Tibial nerve (tissue), 4 donors: Measurements from ENCODE around the gene HS6ST1. TPM values are rescaled to one million over a fixed set of nuclear protein-coding genes. Genes with fewer than 3 reads are reported as not detected.

Source experiments
- DNase-seq, 2 donors: peaks; one replicate each; pipeline ENCODE4 v3.0.0-alpha.2; 2019; ENCODE audit warnings: low spot score in 2 of 2
- H3K27ac ChIP-seq, 4 donors: fragments of 200-600 bp; sonication (generic) in 3 of 4; one replicate each; pipeline ENCODE4 v1.5.1; 2017 to 2019; ENCODE audit warnings: mild to moderate bottlenecking in 1 of 4
- H3K27me3 ChIP-seq, 2 donors: fragments of 200-600 bp; sonication (generic) in 1 of 2; one replicate each; pipeline versions ENCODE4 v1.5.1 to v1.6.0; 2017 to 2019
- H3K36me3 ChIP-seq, 3 donors: fragments of 200-600 bp; sonication (generic); one replicate each; pipeline ENCODE4 v1.5.1; 2018 to 2019
- H3K4me1 ChIP-seq, 4 donors: fragments of 200-600 bp; sonication (generic) in 3 of 4; one replicate each; pipeline ENCODE4 v1.5.1; 2017 to 2019
- H3K4me3 ChIP-seq, 4 donors: fragments of 200-600 bp; sonication (generic) in 3 of 4; one replicate each; pipeline ENCODE4 v1.5.1; 2017 to 2019; ENCODE audit warnings: mild to moderate bottlenecking in 1 of 4, moderate library complexity in 1 of 4
- H3K9me3 ChIP-seq, 4 donors: fragments of 200-600 bp; sonication (generic) in 3 of 4; one replicate each; pipeline ENCODE4 v1.5.1; 2017 to 2019
- EP300 ChIP-seq, 2 donors: sonication (generic); formaldehyde crosslinking; IDR thresholded peaks; one replicate each; pipeline ENCODE4 v1.6.1; 2017; ENCODE audit warnings: antibody characterized with exemption in 2 of 2, mild to moderate bottlenecking in 1 of 2
- POLR2A ChIP-seq, 2 donors: fragments of 450-650 bp; IDR thresholded peaks; one replicate each; pipeline ENCODE4 v1.6.1; 2017; ENCODE audit warnings: antibody characterized with exemption in 2 of 2, mild to moderate bottlenecking in 2 of 2, moderate library complexity in 2 of 2
- WGBS, 2 donors: methylation state at CpG; one replicate each; pipeline ENCODE4 v1.1.5; 2018; 5-methylcytosine and 5-hydroxymethylcytosine counted together
- total RNA-seq, 4 donors: library from RNA; depleted of rRNA; stranded (reverse); fragments of >200 nt; gene quantifications; one replicate each; pipeline ENCODE4 v1.1.0, GENCODE V29; 2016
- TF ChIP-seq, protein P1 (sequence below), 5 experiments: fragments of 200-600 bp in 3 of 5; fragments of 450-650 bp in 2 of 5; sonication (generic) in 3 of 5; IDR thresholded peaks; one replicate each; pipeline ENCODE4 v1.5.1; 2016 to 2019; ENCODE audit warnings: antibody characterized with exemption in 5 of 5, mild to moderate bottlenecking in 3 of 5, moderate library complexity in 2 of 5

HS6ST1 gene
- total RNA-seq, 4 donors from 2014 or later: 21.6 to 51.6 (median 39.3) TPM

GRCh38 chr2:128360711-128361110 is 42.0 kb upstream of the HS6ST1 start:
- DNase-seq: no peak
- Histone ChIP-seq H3K27me3 (no peaks in the 10 kb centered on the region), H3K4me1 (peaks cover 0 to 16% (median 7%) of the 10 kb centered on the region in 4 donors), H3K9me3 (no peaks in the 10 kb centered on the region), H3K4me3 (no peak overlapping the region), H3K27ac (no peak overlapping the region), H3K36me3 (no peaks in the 10 kb centered on the region)
- 93 to 98% methylated on average over 8 of the region's 8 CpGs for WGBS, 2 donors
- TF ChIP-seq EP300 (IDR thresholded peaks at IDR 0.05): no peak
- TF ChIP-seq, protein P1, sequence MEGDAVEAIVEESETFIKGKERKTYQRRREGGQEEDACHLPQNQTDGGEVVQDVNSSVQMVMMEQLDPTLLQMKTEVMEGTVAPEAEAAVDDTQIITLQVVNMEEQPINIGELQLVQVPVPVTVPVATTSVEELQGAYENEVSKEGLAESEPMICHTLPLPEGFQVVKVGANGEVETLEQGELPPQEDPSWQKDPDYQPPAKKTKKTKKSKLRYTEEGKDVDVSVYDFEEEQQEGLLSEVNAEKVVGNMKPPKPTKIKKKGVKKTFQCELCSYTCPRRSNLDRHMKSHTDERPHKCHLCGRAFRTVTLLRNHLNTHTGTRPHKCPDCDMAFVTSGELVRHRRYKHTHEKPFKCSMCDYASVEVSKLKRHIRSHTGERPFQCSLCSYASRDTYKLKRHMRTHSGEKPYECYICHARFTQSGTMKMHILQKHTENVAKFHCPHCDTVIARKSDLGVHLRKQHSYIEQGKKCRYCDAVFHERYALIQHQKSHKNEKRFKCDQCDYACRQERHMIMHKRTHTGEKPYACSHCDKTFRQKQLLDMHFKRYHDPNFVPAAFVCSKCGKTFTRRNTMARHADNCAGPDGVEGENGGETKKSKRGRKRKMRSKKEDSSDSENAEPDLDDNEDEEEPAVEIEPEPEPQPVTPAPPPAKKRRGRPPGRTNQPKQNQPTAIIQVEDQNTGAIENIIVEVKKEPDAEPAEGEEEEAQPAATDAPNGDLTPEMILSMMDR (IDR thresholded peaks at IDR 0.05): no peak
- TF ChIP-seq POLR2A (IDR thresholded peaks at IDR 0.05): no peak

DNA sequence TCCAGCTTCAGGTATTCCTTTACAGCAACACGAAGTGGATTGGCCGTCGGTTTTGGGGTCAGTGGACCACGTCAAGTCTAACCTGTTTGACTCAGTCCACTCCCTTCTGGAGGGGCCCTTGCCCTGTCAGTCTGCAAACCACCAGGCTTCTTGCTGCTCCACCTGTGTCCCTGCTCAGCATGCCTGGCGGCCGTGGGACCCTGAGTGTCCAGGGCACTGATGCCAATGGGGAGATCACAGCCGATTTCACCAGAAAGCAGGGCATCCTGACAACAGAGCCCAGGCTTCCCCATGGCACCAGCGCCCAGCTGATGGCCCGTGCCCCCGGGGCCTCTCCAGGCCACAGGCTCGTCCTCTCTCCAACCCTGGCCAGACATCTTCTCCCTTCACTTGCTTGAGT is 41.2 kb upstream of the HS6ST1 start:
- WGBS, 2 donors: 90 to 91% methylated on average over 10 to 11 of the region's 11 CpGs
- TF ChIP-seq POLR2A (IDR thresholded peaks at IDR 0.05) (no peak), EP300 (IDR thresholded peaks at IDR 0.05) (no peak)
- TF ChIP-seq, protein P1 (IDR thresholded peaks at IDR 0.05): no peak
- no peaks in the 10 kb centered on the region for H3K9me3 ChIP-seq
- no peaks in the 10 kb centered on the region for H3K27me3 ChIP-seq
- H3K4me3 ChIP-seq: no peak overlapping the region
- H3K27ac ChIP-seq: no peak overlapping the region
- DNase-seq: no peak
- H3K4me1 ChIP-seq: peaks cover 0 to 16% (median 7%) of the 10 kb centered on the region in 4 donors
- no peaks in the 10 kb centered on the region for H3K36me3 ChIP-seq

- Histone ChIP-seq H3K4me3 (no peak overlapping the region), H3K9me3 (no peaks in the 10 kb centered on the region), H3K4me1 (peaks cover 0 to 16% (median 7%) of the 10 kb centered on the region in 4 donors), H3K27ac (no peak overlapping the region), H3K27me3 (no peaks in the 10 kb centered on the region), H3K36me3 (no peaks in the 10 kb centered on the region)
- no peak for TF ChIP-seq POLR2A (IDR thresholded peaks at IDR 0.05)
- TF ChIP-seq EP300 (IDR thresholded peaks at IDR 0.05): no peak
- 90 to 93% methylated on average over 16 of the region's 16 CpGs for WGBS, 2 donors
- DNase-seq: no peak
These were observed 40.5 kb upstream of the HS6ST1 start for GRCh38 chr2:128358941-128359731.

DNA sequence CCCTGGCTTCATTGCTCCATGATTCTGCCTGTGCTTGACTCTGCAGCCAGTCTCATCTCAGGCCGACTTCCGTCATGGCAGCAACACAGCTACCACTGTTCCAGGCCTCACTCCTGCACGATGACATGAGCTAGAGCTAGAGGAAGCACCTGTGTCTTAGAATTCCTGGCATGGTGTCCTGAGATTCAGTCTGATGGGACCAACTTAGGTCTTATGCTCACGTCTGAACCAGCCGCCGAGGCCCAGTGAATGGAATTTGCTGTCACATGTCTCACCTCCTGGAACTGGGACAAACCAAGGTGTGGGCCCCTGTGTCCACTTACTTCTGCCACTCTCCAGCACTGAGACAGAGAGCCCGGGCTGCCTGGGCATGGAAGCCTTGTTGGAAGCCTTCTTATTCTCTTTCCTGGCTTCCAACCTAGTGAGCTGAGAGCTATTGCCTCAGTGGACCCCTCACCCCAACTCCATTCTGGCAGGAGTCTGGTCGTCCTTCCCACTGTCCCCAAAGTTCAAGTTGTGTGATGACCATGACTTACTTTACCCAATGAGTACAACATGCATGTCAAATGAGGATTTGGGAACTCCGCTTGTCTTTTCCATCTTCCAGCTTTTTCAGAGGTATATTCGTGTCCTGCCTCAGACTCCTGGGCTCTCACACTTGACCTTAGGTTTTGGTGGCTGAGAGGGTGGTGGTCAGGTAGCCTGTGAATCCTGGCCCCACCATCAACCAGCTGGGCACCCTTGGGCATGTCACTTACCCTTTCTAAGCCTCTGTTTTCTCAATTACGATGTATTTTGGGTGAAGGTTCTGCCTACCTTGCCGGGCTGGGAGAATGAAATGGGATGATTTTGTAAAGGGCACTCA is 39.1 kb upstream of the HS6ST1 start:
- no peak overlapping the region for H3K27ac ChIP-seq
- no peak for DNase-seq
- no peaks in the 10 kb centered on the region for H3K36me3 ChIP-seq
- TF ChIP-seq, protein P1 (IDR thresholded peaks at IDR 0.05): no peak
- TF ChIP-seq EP300 (IDR thresholded peaks at IDR 0.05): no peak
- TF ChIP-seq POLR2A (IDR thresholded peaks at IDR 0.05): no peak
- no peaks in the 10 kb centered on the region for H3K27me3 ChIP-seq
- H3K4me3 ChIP-seq: no peak overlapping the region
- no peaks in the 10 kb centered on the region for H3K9me3 ChIP-seq
- H3K4me1 ChIP-seq: peaks cover 0 to 9% (median 6%) of the 10 kb centered on the region in 4 donors
- 84 to 90% methylated on average over 12 of the region's 12 CpGs for WGBS, 2 donors

DNA sequence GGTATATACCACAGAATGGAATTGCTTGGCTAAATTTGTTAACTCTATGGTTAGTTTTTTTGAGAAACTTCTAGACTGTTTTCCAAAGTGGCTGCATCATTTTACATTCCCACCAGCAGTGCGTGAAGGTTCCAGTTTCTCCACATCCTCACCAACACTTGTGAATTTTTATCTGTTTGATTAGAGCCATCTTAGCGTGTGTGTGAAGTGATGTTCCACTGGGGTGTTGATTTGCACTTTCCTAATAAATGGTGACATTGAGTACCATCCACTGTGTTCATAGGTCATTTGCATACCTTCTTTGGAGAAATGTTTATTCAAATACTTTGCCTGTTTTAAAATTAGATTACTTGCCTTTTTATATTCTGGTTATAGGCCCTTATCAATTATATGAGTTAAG is 37.5 kb upstream of the HS6ST1 start:
- WGBS, 2 donors: 88 to 95% methylated on average over 2 of the region's 2 CpGs
- DNase-seq: no peak
- no peaks in the 10 kb centered on the region for H3K27me3 ChIP-seq
- no peak overlapping the region for H3K27ac ChIP-seq
- peaks cover 0 to 8% (median 3%) of the 10 kb centered on the region in 4 donors for H3K9me3 ChIP-seq
- TF ChIP-seq POLR2A (IDR thresholded peaks at IDR 0.05) (no peak), EP300 (IDR thresholded peaks at IDR 0.05) (no peak)
- TF ChIP-seq, protein P1 (IDR thresholded peaks at IDR 0.05): no peak
- H3K36me3 ChIP-seq: no peaks in the 10 kb centered on the region
- H3K4me3 ChIP-seq: no peak overlapping the region
- no peaks in the 10 kb centered on the region for H3K4me1 ChIP-seq
